ENCODE measurements around the gene CCNK.

CCNK gene

DNA sequence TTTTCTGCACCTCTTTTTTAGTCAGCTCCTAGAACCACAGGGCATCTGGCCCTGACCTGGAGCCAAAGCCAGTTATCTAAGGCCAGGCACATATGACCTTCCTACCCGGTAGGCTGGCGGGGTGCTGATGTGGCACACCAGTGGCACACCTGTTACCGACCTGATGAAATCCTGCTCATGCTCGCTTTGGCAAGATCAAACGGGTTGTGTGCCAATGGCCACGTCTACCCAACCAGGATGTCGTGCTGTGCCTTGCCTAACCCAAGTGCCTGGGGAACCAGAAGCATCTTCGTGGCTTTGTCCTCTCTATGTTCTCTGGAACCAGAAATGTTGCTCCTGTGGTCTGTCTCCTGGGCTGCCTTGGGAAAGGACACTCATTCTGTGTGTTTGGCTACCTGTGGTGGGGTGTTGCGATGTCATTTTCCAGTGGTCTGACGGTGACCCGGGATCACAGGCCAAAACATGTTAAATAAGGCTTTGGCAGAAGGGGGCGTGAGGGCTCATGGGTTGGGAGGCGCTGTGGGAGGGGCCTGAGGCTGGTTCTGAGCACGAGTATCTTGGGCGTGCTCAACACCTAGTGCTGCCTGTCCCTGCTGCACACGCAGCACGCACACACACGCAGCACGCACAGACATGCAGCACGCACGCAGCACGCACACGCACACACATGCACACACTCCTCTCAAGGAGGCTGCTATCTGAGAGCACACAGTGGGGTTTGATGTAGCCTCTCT lies 27.9 kb downstream of the CCNK start:
- no peak for DNase-seq

DNA sequence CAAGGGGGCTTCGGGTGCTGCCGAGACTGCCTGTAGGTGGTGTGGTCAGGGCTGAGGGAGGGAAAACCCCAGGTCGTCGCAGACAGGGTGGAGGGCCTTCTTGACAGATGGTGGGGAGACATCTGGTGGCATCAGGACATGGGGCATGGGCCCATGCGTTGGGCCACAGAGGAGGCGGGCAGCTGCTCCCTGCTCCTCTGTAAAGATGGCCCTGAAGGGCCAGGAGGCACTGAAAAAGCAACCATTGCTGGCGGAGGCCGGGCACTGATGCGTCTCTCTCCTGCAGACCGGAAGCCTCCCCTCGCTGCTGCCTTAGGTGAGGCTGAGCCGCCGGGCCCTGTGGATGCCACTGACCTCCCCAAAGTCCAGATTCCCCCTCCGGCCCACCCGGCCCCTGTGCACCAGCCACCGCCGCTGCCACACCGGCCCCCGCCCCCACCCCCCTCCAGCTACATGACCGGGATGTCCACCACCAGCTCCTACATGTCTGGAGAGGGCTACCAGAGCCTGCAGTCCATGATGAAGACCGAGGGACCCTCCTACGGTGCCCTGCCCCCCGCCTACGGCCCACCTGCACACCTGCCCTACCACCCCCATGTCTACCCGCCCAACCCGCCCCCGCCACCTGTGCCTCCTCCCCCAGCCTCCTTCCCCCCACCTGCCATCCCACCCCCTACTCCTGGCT lies 28.8 kb downstream of the CCNK start:
- no peak for DNase-seq

DNA sequence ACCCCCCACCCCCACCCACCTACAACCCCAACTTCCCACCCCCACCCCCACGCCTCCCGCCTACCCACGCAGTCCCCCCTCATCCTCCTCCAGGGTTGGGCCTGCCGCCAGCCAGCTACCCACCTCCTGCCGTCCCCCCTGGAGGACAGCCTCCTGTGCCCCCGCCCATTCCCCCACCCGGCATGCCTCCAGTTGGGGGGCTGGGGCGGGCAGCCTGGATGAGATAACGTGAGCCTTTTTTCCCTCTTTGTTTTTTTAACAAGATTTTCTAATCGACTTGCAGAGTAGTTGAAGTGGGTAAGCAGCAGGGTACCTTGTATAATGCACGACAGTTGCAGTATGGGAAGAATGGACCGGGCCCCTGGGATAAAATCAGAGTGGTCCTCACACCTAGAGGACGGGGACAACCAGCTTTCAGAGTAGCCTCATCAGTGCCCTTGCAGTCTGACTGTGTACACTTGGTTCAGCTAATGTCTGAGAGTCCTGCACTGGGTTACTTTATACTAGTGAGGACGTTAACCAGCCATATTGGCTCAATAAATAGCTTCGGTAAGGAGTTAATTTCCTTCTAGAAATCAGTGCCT lies 29.4 kb downstream of the CCNK start:
- no peak for DNase-seq

DNA sequence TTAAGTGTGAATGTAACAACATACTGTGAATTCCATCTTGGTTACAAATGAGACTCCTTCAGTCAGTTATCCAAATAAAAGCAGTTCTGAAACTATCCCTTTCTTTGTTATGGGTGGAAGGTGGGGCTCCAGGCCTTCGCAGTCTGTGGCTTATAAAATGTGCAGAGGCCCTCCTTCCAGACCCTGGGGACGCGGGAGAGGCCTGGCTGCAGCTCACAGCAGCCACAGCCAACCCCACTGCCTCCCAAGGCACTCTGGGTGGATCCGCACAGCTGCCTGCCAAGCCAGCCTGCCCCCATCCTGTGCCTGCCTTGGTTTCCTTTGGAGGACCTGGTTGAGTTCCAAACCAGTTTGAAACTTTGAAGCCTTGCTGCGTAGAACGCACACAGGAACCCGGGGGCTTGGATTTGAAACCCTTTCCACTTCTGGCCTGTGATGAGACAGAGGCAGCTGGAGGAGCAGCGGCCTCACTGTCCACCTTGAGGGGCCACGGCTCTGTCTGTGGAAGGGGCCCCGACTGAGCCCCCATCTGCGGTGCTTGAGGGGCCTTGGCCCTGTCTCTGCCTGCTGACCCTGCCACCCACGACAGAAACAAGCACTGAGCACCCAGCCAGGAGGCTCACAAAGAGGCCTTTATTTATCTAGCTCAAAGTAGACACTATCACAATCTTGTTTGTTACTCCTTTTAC lies 30.4 kb downstream of the CCNK start:
- DNase-seq: no peak

DNA sequence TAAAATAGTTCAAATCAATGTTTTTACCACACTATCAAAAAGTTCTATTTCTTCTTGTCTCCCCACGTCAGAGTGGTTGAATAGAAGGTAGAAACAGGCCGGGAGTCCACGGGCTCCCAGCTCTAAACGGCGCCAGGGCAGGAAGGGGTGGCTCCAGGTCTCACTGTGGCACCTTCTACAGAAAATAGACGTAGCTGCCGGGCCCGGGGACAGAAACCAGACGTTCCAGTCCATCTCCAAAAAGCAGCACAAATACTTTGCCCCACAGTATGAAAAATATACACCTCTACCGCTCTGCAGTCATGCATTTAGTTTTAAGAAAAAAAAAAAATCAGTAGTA lies 30.9 kb downstream of the CCNK start:
- no peak for DNase-seq

DNA sequence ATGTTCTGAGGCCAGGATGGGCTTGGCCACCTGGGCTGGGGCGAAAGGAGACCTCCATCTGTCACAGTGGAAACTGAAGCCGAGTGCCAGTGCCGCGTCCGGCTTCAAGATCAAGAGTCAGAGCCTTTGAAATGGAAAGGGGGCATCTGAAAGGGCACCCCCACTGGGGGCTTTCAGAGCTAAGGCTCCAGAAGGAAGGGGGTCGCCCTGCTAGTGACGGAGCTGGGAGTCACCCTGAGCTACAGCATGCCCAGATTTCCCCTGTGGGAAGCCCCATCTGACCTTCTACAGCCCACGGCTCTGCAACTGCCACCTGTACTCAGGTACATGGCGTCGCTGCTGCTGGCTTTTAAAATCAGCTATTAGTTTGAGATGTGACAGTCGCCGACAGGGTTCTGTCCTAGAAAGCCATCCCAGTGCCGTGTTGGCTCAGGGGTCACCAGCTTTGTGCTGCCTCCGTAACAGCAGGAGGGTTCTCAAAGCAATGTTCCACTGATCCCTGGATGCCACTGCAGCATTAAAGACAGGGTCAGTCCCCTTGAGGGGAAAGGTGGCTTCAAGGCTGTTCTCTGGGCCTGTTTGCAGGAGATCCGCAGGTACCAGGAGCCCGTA lies 31.5 kb downstream of the CCNK start:
- DNase-seq: no peak

DNA sequence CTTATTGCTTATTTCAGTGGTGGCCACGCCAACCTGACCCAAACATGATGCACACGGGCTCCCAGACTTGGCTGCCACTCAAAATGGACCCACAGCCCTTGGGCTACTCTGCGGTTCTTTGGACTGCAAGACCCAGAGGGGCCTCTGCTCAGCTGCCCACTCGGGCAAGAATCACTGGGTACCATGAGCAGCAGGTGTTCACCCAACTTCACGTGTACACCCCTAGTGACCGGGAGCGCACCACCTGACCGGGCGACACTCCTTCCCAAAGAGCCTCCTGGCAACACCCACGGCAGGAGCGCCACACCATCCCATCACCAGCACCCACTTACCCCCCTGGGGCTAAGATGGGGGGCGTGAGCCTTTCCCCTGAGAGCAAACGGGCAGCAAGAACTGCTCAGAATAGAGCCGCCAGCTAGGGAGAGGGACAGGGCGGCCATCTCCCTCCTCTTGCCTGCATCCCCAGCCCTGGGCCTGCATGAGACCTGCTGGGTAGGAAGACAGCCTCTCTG lies 32.0 kb downstream of the CCNK start:
- no peak for DNase-seq

DNA sequence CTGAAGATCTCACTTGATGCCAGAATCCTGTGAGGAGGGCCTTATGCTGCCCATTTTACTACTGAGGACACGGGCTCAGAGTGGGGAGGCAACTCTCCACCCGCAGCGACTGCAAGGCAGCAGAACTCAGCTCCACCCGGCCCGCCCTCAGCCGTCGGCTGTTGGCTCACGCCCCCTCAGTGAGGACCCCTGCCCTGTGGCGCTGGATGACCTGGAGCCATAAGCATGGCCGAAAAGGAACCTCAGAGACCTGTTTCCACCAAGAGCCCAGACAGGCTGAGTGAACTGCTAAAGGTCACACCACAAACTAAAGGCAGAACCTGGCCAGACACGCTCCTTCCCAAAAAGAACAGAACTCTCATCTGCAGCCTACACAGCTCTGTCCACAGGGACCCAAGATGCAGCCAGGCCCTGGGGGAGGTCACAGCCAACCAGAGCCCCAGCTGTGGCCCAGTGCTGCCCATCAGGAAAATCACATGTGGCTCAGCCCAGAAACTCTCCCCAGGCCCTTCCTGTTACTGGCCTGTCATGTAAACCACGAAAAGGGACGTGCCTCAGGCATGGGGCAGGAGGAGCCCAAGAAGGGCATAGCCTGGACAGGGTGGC lies 32.8 kb downstream of the CCNK start:
- no peak for DNase-seq

DNA sequence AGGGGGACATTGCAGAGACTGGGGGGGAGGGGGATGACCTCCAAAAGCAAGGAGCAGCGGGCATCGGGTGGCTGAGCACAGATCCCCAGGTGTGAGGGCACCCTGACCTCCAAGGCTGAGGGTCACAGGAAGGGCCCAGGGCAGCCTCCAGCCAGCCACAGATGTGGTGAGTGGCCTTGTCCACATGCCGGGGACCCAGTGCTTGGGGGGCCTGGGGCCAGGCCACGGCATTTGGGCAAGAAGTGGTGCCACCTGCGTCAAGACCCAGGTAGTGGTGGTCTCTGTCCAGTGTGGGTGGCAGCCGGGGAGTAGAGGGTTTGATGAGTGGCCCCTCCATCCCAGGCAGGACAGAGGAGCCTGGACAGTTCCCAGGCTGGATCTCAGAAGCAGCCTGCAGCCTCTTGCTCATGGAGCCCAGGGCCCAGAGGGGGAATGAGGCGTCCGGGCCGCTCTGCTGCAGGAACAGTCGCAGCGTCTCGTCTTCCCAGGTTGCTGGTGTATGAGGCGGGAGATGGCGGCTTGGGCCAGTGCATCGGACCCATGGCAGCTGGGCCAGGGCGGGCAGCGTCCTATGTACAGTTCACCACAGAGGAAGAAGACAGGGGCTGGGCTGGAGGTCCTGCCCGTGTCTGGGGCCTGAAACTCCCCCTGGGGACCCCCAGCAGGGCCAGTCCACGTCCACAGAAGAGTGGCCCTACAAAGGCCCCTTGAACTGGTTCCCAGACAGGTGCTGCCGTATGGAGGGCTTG lies 33.5 kb downstream of the CCNK start:
- no peak for DNase-seq

DNA sequence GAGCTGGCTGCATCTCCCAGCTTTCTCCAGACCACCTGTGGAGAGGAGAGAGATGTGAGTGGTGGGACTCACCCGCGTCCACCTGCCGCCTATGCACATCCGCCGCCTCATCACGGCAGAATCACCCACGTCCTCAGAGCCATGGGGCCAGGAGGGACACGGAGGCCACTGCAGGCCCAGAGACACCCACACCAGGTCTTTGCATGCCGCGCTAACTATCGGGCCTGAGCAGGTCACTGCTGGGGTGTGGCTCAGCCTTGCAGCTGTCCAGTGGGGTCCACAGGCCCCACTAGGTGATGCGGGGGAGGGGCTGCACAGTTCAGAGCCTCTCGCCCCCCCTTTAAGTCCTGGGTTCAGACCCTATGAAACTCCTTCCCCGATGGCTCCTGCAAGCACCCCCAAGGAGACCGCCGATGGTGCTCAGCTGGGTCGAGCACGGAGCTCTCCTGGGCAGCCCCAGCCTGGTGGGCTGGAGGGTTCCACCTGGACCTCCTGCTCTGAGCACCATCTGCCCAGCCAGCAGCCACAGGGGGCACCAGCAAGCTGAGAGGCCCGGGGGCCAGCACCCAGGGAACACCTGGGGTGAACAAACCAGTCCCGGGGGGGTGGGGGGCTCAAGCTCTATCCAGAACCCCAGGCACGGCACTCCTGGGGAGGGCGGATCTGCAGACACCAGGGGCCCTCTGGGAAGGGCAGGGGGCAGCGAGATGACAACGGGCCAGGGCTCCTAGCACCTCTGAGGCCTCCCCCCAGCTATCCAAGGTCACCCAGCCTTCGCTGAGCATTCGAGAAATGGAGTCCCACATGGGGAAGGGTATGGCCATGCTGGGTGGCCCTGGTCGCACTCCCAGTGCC lies 34.3 kb downstream of the CCNK start:
- DNase-seq: no peak

DNA sequence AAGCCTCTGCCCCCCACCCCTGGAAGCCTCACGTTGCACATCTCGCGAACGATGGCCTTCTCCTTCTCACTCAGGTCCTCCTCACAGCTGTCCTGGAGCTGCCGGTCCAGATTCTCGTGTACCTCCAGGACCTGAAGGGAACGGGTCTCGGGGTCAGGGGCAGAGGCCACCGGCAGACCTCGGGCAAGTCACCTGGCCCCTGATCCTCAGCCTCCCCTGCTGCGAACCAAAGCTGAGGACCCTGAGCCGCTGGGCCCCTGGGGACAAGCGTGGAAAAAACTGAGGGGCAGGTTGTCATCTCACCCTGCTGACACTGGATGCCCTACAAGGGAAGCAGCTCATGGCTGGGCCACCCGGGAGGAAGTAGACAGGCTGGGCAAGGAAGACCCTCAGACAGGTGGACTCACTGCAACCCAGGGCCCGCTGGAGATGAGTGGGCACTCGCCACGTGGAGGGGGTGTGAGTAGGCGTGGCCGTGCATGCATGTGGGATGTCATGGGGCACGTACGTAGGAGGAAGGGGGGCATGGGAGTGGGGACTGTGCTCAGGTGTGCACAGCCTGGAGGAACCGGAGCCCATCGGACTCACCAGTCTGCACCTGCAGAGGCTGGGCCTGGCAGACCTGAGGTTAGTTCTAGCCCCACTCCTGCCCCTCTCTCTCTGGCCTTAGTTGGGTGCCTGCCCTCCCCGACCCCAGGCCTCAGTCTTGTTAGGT lies 35.1 kb downstream of the CCNK start:
- no peak for DNase-seq

DNA sequence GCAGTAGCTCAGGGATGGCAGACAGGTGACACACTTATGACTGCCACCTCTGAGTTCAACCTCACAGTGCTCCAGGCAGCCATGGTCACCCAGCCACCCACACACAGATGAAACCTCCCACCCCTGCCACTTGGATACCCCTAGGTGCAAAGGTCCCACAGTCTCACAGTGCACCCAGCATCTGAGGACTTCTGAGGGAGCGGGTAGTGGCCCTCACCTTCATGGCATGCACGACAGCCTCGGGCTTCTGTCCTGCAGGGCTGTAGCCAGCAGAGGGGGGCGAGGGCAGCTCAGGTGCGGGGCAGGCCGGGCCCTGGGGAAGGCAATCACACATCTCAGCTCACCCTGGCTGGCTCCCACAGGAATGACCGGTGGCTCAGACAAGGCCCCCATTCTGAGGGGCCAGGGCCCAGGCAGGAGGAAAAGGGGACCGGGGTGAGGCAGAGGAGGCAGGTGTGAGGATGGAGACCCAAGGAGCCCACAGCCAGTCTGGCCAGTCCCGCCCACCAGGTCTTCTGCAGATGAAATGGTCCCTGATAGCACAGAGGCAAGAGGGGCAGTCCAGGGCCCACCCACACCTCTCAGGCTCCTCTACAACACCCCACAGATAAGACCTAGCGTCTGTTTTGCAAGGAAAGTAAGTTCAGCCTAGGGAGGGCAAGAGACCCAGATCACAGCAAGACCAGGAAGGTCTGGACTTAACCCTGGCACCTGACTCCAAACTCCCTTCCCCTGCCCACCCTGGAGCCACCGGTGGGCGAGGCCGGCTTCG lies 35.8 kb downstream of the CCNK start:
- no peak for DNase-seq

DNA sequence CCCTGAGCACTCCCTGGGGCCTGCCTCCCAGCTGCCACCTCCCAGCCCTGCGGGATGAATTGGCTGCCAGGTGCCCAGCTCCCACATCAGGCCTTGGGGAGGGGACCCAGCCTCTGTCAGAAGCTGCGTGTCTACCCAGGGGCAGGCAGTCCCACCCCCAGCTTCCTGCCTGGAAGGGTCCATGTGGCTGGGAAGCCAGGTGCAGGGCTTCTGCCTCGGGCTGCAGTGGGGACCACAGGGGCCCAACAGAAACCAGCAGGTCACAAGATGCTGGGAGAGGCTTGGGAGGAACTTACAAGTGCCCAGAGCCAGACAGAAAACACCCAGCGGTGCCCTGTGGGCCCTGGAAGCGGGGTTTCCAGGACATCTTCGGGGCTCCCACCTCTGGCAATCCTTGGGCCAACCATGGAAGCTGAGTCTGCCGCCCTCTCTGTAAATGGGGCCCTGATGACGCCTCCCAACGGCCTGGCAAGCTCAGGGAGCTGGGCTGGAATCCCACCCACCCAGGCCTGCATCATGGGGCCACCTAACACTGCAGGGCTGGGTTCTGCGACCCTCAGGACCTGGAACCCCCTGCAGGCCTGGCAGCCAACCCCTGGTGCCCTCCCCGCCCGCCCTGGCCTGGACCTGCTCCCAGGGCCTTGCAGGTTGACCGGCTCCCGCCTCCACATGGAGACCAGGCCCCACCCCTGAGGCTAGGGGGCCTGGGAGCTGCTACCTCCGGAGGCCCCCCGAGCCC lies 36.6 kb downstream of the CCNK start:
- no peak for DNase-seq

DNA sequence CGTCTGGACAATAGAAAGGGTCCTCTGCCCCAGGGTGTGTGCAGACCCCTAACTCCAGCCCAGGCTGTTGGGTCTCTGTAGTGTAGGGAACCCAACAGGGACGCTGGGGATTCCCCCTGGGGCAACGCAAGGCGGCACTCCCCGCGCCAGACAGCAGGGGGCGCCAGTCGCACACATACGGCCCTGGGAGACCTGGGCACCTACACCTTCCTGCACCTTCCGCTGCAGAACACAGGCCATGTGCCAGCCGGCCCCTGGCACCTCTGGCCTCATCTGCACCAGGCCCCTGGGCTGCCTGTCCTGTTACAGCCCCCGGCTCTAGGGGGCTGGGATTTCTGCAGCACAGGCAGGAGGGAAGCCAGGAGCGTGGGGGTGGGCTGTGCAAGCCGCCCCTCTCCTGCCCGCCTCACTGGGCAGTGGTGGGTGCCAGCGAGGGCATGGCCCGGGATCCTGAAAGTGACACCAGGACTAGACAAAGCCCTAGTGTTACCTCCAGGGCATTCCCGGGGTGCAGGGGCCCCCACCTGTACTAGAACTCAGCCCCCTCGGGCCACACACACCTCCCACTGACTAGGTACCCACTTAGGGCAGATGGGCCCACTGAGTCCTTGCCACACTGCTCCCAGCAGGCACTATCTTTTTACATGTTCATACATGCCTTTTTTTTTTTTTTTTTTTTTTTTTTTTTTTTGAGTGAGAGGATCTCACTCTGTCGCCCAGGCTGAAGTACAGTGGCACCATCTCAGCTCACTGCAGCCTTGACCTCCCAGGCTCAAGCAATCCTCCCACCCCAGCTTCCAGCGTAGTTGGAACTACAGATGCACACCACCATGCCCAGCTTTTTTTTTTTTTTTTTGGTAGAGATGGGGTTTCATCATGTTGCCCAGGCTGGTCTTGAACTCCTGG lies 37.5 kb downstream of the CCNK start:
- peak; percentile 83 for DNase-seq

DNA sequence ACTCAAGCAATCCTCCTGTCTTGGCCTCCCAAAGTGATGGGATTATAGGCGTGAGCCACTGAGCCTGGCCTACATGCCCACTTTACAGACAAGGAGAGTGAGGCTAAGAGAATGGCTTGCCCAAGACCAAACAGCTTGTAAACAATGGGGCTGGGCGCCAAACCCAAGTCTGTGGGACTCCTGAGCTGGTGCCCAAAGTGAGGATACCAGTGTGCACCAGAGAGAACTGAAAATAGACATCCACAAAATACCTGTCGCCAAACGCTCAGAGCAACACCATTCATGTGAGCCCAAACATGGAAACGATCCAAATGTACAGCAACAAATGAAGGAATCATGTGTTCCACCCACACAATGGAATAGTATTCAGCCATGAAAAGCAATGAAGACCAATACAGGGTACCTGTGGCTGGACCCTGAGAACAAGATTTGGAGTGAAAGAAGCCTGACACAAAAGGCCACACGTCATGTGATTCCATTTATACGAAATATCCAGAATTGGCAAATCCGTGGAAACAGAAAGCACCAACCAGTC lies 38.2 kb downstream of the CCNK start:
- no peak for DNase-seq

DNA sequence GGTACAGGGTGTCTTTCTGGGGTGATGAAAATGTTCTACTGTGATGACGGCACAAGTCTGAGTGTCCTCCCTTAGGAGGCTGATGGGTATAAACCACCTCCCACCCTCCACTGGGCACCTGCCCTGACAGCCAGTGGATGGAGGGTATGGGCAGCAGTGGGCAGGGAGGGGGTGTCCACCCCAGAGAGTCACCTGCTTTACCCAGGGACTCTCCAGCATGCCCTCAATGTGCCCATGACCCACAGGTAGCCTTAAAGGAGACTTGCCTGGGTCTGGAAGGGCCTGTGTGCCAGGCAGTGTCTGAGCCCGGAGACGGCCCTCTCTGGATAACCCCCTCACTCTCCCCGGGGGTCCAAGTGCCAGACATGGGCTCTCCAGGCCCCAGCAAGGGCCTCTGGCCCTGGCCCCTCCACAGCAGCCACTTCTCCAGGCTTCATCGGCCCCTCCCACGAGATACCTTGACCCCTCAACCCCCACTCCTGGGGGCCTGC lies 38.8 kb downstream of the CCNK start:
- DNase-seq: no peak

DNA sequence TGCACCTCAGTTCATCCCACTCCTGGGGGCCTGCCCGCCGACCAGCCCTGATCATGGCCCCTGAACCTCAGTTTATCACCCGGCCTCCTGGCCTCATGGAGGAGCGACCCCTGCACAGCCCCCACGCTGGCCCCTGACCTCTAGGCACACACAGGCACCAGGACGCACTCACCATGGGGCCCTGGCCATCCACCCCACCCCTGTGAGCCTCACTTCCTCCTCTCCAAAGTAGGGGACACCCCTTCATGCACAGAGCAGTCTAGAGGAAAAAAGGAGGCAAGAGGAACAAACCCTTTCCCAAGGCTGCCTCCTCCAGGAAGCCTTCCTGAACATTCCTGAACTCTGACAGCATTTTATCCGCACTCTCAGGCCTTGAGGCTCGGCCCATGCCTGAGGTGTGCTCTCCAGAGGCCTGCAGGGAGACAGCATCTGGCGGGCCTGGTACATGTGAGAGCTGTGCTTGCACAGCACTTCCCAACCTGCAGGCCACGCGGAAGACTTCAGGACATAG lies 39.4 kb downstream of the CCNK start:
- no peak for DNase-seq

Measured in CD4-positive, alpha-beta T cell treated with Interleukin-21 for 1 hour (primary cell).